ENCODE results near the gene PCARE. TPM values are rescaled to one million over a fixed set of nuclear protein-coding genes. Genes with fewer than 3 reads are reported as not detected.

The PCARE gene
- total RNA-seq, 1 experiment from 2014 or later = not detected

- no peak overlapping the region for H3K4me3 Mint-ChIP-seq
- ATAC-seq (no peak), DNase-seq (ENCODE audit: low spot score) (no peak)
- POLR2A ChIA-PET = no interaction called here
- no peaks in the 10 kb centered on the region for H3K9me3 Mint-ChIP-seq
- no peak overlapping the region for H3K27ac Mint-ChIP-seq
- no peaks in the 10 kb centered on the region for H3K36me3 Mint-ChIP-seq
- peaks cover 15% of the 10 kb centered on the region for H3K4me1 Mint-ChIP-seq
- no peaks in the 10 kb centered on the region for H3K27me3 Mint-ChIP-seq (ENCODE audit: low read depth)
- TF ChIP-seq JAZF1 (CRISPR knock-in tag; IDR thresholded peaks at IDR 0.05) (no peak), ZNF512 (CRISPR knock-in tag; IDR thresholded peaks at IDR 0.05; ENCODE audit: borderline replicate concordance) (no peak), HMGXB4 (CRISPR knock-in tag; IDR thresholded peaks at IDR 0.05) (no peak), EMX1 (CRISPR knock-in tag; IDR thresholded peaks at IDR 0.05) (no peak), CBFB (CRISPR knock-in tag; IDR thresholded peaks at IDR 0.05; ENCODE audit: low read depth) (no peak), TP53 (CRISPR knock-in tag; IDR thresholded peaks at IDR 0.05) (no peak), NFATC4 (CRISPR knock-in tag; IDR thresholded peaks at IDR 0.05) (no peak), ATF1 (CRISPR knock-in tag; IDR thresholded peaks at IDR 0.05) (no peak), ZNF138 (CRISPR knock-in tag; conservative IDR thresholded peaks at IDR 0.05) (no peak)
- CTCF ChIA-PET = interaction anchor here (0.9 kb wide), 1 partner anchor 244 kb away, joined by 3 read pairs; no protein-coding TSS in a partner anchor
Measured at GRCh38 chr2:29064346-29064715, 10.0 kb downstream of the PCARE start.

- ChIA-PET CTCF (interaction anchor here (0.9 kb wide), 1 partner anchor 245 kb away, joined by 3 read pairs; no protein-coding TSS in a partner anchor), POLR2A (no interaction called here)
- Mint-ChIP-seq H3K27me3 (ENCODE audit: low read depth) (no peaks in the 10 kb centered on the region), H3K4me1 (peaks cover 15% of the 10 kb centered on the region), H3K9me3 (no peaks in the 10 kb centered on the region), H3K36me3 (no peaks in the 10 kb centered on the region), H3K27ac (no peak overlapping the region), H3K4me3 (no peak overlapping the region)
- DNase-seq (ENCODE audit: low spot score) (no peak), ATAC-seq (no peak)
- TF ChIP-seq ZNF416 (CRISPR knock-in tag; IDR thresholded peaks at IDR 0.05) = no peak
- no peak for TF ChIP-seq ZNF512 (CRISPR knock-in tag; IDR thresholded peaks at IDR 0.05; ENCODE audit: borderline replicate concordance)
- TF ChIP-seq ATF3 (CRISPR knock-in tag; conservative IDR thresholded peaks at IDR 0.05) = no peak
- no peak for TF ChIP-seq STAT6 (CRISPR knock-in tag; conservative IDR thresholded peaks at IDR 0.05; ENCODE audit: low read depth)
- no peak for TF ChIP-seq ZNF317 (CRISPR knock-in tag; IDR thresholded peaks at IDR 0.05; ENCODE audit: borderline replicate concordance, low read depth)
- no peak for TF ChIP-seq ZSCAN18 (CRISPR knock-in tag; IDR thresholded peaks at IDR 0.05)
- TF ChIP-seq ZNF671 (CRISPR knock-in tag; IDR thresholded peaks at IDR 0.05) = no peak
- no peak for TF ChIP-seq TCF7 (CRISPR knock-in tag; IDR thresholded peaks at IDR 0.05; ENCODE audit: low read depth)
- no peak for TF ChIP-seq IRF2 (CRISPR knock-in tag; IDR thresholded peaks at IDR 0.05; ENCODE audit: borderline replicate concordance, low read depth)
- TF ChIP-seq PRDM15 (CRISPR knock-in tag; IDR thresholded peaks at IDR 0.05) = no peak
- no peak for TF ChIP-seq TEAD1 (CRISPR knock-in tag; IDR thresholded peaks at IDR 0.05)
- no peak for TF ChIP-seq CREM (CRISPR knock-in tag; IDR thresholded peaks at IDR 0.05)
- no peak for TF ChIP-seq ZMAT4 (CRISPR knock-in tag; IDR thresholded peaks at IDR 0.05)
Measured at GRCh38 chr2:29063646-29064345, 10.5 kb downstream of the PCARE start.
